DOHH2 (cell line): ENCODE measurements around the gene VIT.
"Not testable (repeated sequence)": the region's sequence is repeated elsewhere in the genome, so short reads cannot be mapped to it uniquely, and the experiment has no call there.

Source experiments
- CTCF ChIP-seq: fragments of 200-600 bp; sonication (generic); IDR thresholded peaks from one replicate; pipeline ENCODE4 v1.5.1; 2014; ENCODE audit warnings: antibody characterized with exemption, mild to moderate bottlenecking, low read depth, low read length; ENCODE audit not compliant: poor library complexity, severe bottlenecking
- EZH2phosphoT487 ChIP-seq: fragments of 200-600 bp; sonication (generic); IDR thresholded peaks from 2 replicates; pipeline ENCODE4 v1.6.1; 2017; ENCODE audit warnings: borderline replicate concordance, mild to moderate bottlenecking, antibody characterized with exemption, low read length, moderate library complexity, mixed read lengths

- TF ChIP-seq CTCF, EZH2phosphoT487: not testable (repeated sequence)
Measured at GRCh38 chr2:36688291-36688690, 8.2 kb upstream of the VIT start.
